ENCODE data around the gene RIPOR2.
A peak's percentile ranks its signal among the peaks of the same experiment; 100 is the strongest.

Gene RIPOR2

DNA sequence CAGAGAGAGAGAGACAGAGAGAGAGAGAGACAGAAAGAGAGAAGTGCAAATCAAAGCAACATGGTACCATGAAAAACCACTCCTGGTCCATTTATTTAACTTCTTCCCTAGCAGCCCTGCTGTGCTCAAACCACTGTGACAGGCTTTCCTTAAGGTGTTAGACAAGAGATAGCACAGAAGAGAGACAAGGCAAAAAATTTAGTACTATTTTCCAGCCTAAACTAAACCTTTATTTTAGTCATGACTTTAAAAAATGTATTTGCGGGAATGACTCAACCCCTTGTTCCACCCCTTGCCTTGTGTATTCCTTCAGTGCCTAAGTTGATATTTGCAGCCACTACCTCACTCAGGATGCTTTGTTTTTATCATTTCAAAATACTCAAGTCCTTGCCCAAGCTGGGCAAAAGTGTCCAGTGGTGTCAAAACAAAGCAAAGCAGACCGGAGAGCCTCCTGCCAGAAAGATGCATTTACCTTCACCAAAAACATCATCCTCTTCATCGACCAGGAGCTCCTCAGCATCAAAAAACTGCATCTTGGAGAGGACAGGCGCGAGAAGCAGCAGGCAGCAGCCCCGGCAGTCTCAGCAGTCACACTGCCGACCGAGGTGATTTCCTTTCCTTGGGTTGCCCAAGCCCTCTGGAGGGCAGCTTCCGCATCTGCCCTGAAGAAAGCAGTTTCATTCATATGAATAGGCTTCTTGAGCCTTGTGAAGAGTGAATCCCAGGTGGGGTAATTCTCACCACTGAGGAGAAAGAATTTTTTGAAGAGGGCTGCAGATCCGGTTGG lies at the start of gene RIPOR2:
RIPOR2 (minus strand) TSS at position 595 of the 787 bp plus-strand sequence; CDS start at position 533, 62 bp downstream.
- no peak for DNase-seq (ENCODE audit: low read depth)

- DNase-seq (ENCODE audit: low read depth) = no peak
Measured at GRCh38 chr6:24985323-24985722, 49.6 kb upstream of the RIPOR2 start.

GRCh38 chr6:24982231-24982630 lies 46.5 kb upstream of the RIPOR2 start:
- peak; percentile 46 for DNase-seq (ENCODE audit: low read depth)

DNA sequence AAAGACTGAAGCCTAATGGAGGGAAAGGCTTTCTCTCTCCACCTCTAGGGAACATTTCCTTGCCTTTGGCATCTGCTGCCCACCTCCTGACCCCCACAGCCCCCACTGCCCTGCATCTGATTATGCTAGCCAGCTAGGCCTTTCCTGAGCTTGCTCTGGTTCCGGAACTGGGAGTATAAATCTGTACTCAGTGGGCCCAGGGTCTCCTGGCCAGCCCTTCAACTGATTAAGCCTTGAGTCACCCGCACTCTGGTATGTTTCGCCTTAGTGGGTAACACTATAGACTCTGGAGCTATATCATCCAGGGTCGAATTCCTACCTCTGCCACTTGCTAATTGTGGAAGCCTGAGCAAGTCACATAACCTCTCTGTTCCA lies 45.6 kb upstream of the RIPOR2 start:
- DNase-seq (ENCODE audit: low read depth) = no peak

DNA sequence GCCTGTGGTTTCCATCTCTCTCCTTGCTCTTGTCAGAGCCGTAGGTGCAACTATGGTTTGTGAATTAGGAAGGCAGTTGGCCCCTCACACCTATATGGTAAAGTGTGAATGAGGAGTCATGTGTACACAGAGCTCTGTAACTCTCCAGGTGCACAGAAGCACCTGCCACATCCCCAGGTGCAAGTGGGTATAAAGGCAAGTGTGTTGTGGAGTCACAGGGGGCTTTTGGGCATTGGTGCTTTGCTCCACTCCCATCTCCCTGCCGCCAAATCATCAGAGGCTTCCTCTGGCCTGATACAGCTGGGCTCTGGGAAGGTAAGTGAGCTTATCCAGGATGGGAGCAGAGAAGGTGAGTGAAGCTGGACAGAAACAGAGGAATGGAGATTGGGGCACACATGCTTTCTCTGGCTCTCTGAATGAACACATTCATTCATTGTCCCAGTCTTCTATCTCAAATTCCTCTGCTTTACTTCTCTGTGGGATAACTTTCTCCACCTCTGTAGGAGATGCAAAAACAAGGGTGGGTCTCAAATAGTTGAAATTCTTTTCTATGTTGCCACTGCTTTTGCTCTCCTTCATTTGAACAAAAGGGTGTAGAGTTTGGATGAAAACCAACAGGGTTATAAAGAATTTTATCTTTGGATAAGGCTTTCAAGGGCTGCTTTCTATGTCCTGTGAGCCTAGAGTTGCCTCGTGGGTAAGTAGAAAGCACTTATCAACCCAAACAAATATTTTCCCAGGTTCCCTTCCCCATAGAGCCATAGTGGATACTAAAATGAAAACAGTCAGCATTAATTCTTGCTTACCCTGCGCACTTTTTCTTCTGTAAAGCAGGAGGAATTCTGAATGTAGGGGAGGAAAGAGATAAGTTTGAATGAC lies 45.0 kb upstream of the RIPOR2 start:
- no peak for DNase-seq (ENCODE audit: low read depth)

- DNase-seq (ENCODE audit: low read depth) = no peak
Measured at GRCh38 chr6:24979176-24979575, 43.4 kb upstream of the RIPOR2 start.

DNA sequence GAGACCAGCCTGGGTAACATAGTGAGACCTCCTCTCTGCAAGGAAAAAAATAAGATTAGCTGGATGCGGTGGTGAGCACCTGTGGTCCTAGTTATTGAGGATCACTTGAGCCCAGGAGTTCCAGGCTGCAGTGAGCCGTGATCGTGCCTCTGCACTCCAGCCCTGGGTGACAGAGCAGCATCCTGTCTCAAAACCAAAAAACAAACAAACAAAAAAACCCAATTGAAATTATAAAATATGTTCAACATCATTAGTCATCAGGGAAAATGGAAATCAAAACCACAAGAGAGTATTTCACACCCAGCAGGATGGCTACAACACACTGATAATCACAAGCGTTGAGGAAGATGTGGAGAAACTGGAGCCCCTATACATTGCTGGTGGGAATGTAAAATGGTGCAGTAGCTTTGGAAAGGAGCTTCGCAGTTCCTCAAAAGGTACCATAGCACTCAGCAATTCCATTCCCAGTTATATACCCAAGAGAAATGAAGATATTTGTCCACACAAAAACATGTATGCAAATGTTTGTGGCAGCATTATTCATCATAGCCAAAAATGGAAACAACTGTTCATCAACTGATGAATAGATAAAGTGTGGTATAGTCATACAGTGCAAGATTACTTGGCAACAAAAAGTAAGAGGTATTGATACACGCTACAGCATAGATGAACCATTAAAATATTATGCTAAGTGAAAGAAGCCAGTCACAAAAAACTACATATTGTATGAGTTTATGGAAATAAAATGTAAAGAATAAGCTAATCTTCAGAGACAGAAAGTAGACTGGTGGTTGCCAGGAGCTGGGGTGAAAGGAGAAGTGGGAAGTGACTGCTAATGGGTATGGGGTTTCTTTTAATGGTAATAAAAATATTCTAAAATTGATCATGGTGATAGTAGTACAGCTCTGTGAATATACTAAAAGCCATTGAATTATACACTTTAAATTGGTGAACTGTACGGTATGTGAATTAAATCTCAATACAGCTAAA lies 38.7 kb upstream of the RIPOR2 start:
- no peak for DNase-seq (ENCODE audit: low read depth)

- DNase-seq (ENCODE audit: low read depth) = no peak
Measured at GRCh38 chr6:24972311-24972958, 36.7 kb upstream of the RIPOR2 start.

DNA sequence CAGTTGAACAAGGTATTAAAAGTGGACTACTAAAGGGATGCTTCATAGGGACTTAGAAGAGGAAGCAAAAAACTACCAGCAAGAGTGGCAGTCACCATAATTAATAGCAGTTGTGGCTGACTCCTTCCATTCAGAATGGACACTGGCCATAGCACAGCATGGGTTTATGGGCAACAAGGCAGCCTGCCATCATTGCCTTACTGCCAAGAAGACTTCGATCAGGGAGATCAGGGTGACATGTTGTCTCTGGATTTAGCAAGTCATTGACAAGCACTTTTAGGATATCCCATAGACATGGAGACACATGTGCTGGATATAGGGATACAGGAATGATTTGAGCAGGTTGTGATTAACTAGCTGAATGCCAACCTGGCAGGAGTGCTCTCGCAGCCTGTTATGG lies 35.3 kb upstream of the RIPOR2 start:
- DNase-seq (ENCODE audit: low read depth) = no peak

DNA sequence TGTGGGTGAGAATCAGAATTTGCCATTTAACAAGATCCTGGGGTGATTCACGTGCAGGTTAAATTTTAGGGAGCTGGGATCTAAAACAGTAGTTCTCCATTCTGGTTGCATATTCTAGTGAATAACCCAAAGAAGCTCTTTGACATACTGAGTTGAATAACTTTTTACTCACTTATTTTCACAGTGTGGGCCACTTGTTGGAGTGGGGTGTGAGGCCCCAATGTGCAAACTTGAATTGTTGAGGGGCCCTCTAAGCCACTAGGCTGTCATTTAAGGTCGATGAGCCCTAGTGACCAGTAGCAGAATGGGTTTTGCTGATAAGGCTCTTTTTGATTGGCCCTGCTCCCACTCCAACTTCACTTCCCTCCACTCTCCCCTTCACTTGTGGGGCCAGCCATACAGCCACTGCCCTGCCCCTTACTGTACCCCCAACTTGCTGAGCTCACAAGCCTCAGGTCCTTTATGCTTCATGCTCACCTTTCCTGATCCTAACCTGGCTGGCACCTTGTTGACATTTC lies 33.6 kb upstream of the RIPOR2 start:
- no peak for DNase-seq (ENCODE audit: low read depth)

DNA sequence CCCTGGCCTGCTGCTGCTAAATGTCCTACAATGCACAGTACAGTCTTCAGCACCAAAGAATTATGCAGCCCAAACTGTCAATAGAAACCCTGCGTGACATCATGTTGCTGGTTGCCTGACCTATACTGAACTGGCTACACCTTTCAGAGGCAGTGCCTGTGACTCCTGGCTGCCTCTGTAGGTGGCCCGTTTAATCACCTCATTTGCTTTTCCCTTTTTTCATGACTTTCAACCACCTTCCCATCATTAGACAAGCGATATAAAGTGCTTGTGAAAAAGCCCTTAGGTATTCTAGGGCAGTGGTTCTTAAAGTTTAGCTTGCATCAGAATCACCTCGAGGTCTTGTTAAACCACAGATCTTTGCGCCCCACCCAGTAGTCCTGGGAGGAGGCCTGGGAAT lies 33.0 kb upstream of the RIPOR2 start:
- DNase-seq (ENCODE audit: low read depth) = no peak

DNA sequence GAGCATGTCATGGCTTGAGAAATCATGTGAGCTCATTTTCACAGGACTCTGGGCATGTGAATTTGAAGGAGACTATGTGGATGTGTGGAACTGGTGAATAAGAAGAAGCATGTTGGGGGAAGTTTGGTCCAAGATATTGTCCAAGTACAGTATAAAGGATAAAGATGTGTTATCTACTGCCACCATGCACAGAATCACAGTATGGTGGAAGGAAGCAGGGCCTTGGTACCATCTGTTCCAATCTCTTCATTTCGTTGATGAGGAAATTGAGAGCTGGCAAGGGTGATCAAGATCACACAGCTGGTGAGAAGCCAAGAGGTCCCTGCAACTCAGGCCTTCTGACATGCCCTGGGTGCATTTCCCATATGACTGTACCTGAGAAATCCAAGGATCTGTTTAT lies 31.5 kb upstream of the RIPOR2 start:
- DNase-seq (ENCODE audit: low read depth) = no peak

- no peak for DNase-seq (ENCODE audit: low read depth)
Measured at GRCh38 chr6:24966381-24966780, 30.6 kb upstream of the RIPOR2 start.

- DNase-seq (ENCODE audit: low read depth) = no peak
Measured at GRCh38 chr6:24963887-24964570, 28.3 kb upstream of the RIPOR2 start.

GRCh38 chr6:24963339-24963738 lies 27.6 kb upstream of the RIPOR2 start:
- no peak for DNase-seq (ENCODE audit: low read depth)

DNA sequence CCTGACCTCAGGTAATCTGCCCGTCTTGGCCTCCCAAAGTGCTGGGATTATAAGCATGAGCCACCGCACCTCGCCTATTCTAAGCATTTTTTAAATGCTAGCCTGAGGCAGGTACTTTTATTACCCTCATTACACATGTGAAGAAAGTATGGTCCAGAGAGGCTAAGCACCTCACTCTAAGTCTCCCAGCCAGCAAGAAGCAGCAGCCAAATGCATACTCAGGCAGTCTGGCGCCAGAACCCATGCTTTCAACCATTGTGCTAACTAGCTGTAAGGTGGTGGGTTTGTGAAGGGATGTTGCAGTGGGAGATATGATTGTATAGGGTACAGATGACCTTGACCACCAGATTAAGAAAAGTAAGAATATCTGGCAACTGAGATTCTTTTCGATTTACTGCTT lies 26.1 kb upstream of the RIPOR2 start:
- no peak for DNase-seq (ENCODE audit: low read depth)

- no peak for DNase-seq (ENCODE audit: low read depth)
Measured at GRCh38 chr6:24960991-24961475, 25.3 kb upstream of the RIPOR2 start.

DNA sequence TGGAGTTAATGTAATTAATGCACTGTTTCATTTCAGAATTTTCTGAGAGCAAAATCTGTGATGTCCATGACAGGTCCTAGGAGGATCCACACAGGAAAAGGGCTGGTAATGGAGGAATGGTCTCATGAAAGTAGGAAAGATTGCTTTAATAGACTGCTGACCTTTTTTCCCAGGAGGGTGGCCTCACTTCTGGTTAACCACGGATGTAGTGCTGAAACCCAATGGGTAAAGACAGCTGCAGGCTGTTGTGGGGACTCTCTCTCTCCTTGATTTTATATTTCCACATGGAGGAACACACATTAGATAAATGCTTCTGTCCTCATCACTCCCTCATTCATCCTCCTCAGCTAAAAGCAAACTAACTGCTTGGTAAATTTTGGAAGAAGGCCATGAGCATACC lies 23.6 kb upstream of the RIPOR2 start:
- DNase-seq (ENCODE audit: low read depth) = no peak

DNA sequence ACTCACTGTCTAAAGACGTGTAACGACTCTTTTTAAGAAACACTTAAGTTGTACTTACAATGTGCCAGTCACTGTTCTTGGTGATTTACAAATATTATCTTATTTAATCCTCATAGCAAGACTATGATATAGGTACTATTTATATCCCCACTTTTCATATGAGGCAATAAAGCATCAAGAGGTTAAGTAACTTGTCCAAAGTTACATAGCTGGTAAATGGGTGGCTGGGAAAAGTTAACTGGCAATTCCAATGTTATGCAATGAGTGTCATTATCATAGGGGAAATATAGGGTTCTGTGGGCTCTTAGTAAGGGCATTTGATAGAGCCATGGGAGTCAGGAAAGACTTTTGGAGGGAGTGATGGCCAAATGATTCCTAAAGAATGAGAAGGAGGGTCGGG lies 21.4 kb upstream of the RIPOR2 start:
- DNase-seq (ENCODE audit: low read depth) = no peak

DNA sequence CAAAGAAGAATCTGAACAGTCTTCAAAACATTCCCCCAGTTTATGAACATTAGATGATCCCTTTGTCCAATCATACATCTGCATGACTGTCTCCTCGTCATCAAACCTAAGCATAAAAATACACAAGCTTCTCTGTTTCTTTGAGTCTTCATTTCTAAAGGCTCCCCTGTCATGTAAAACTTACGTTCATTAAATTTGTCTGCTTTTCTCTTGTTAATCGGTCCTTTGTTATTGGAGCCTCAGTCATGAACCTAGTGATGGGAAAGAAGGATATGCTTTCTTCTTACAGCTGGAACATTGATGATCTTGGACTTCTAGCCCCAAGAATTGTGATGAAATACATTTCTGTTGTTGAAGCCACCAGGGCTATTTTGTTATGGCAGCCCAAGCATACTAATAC lies 18.0 kb upstream of the RIPOR2 start:
- DNase-seq (ENCODE audit: low read depth) = no peak

Data from GM04504 (cell line).